IPS-15b (cell line): Measurements from ENCODE around the gene LIMS2.

ENCODE experiments used
- H3K27me3 ChIP-seq: one replicate; pipeline ENCODE4 v1.6.1; 2013; ENCODE audit warnings: low read length; ENCODE audit not compliant: control insufficient read depth, insufficient read depth
- H3K36me3 ChIP-seq: one replicate; pipeline ENCODE4 v1.6.1; 2013; ENCODE audit warnings: low read length; ENCODE audit not compliant: control insufficient read depth, insufficient read depth
- H3K4me1 ChIP-seq: one replicate; pipeline ENCODE4 v1.6.1; 2013; ENCODE audit warnings: mild to moderate bottlenecking, low read length; ENCODE audit not compliant: control insufficient read depth, insufficient read depth
- H3K4me3 ChIP-seq: one replicate; pipeline ENCODE4 v1.5.1; 2013; ENCODE audit warnings: low read depth, low read length
- H3K9ac ChIP-seq: one replicate; pipeline ENCODE4 v1.6.1; 2013; ENCODE audit warnings: low read depth, mild to moderate bottlenecking, low read length
- H3K9me3 ChIP-seq: one replicate; pipeline ENCODE4 v1.6.1; 2013; ENCODE audit warnings: mild to moderate bottlenecking, low read length; ENCODE audit not compliant: control insufficient read depth, insufficient read depth

Gene LIMS2

GRCh38 chr2:127681288-127681804, 6.0 kb upstream of the LIMS2 start:
- Histone ChIP-seq H3K36me3 (no peaks in the 10 kb centered on the region), H3K27me3 (peaks cover 18% of the 10 kb centered on the region), H3K4me1 (no peaks in the 10 kb centered on the region), H3K9ac (no peak overlapping the region), H3K9me3 (no peaks in the 10 kb centered on the region), H3K4me3 (no peak overlapping the region)

GRCh38 chr2:127680706-127681287, 5.5 kb upstream of the LIMS2 start:
- no peaks in the 10 kb centered on the region for H3K4me1 ChIP-seq
- no peaks in the 10 kb centered on the region for H3K36me3 ChIP-seq
- no peak overlapping the region for H3K9ac ChIP-seq
- H3K9me3 ChIP-seq, result no peaks in the 10 kb centered on the region
- peaks cover 23% of the 10 kb centered on the region for H3K27me3 ChIP-seq
- no peak overlapping the region for H3K4me3 ChIP-seq

- H3K4me3 ChIP-seq, result no peak overlapping the region
- peaks cover 26% of the 10 kb centered on the region for H3K27me3 ChIP-seq
These were observed 4.5 kb upstream of the LIMS2 start for GRCh38 chr2:127679680-127680361.

GRCh38 chr2:127678991-127679390, 3.7 kb upstream of the LIMS2 start:
- no peak overlapping the region for H3K9ac ChIP-seq
- no peak overlapping the region for H3K4me3 ChIP-seq
- no peaks in the 10 kb centered on the region for H3K4me1 ChIP-seq
- H3K36me3 ChIP-seq, result no peaks in the 10 kb centered on the region
- H3K9me3 ChIP-seq, result no peaks in the 10 kb centered on the region
- H3K27me3 ChIP-seq, result peaks cover 33% of the 10 kb centered on the region

More at GRCh38 chr2:127679680-127680361, 4.5 kb upstream of the LIMS2 start:
- no peaks in the 10 kb centered on the region for H3K4me1 ChIP-seq
- H3K9ac ChIP-seq, result no peak overlapping the region
- H3K9me3 ChIP-seq, result no peaks in the 10 kb centered on the region
- H3K36me3 ChIP-seq, result no peaks in the 10 kb centered on the region

GRCh38 chr2:127678531-127678930, 3.2 kb upstream of the LIMS2 start:
- Histone ChIP-seq H3K36me3 (no peaks in the 10 kb centered on the region), H3K9me3 (no peaks in the 10 kb centered on the region), H3K4me1 (no peaks in the 10 kb centered on the region), H3K27me3 (peaks cover 37% of the 10 kb centered on the region), H3K4me3 (no peak overlapping the region), H3K9ac (no peak overlapping the region)

- no peaks in the 10 kb centered on the region for H3K36me3 ChIP-seq
- H3K9ac ChIP-seq, result no peak overlapping the region
- H3K9me3 ChIP-seq, result no peaks in the 10 kb centered on the region
- H3K4me1 ChIP-seq, result no peaks in the 10 kb centered on the region
- H3K4me3 ChIP-seq, result no peak overlapping the region
- peaks cover 43% of the 10 kb centered on the region for H3K27me3 ChIP-seq
These were observed 1.6 kb upstream of the LIMS2 start for GRCh38 chr2:127676906-127677305.

- Histone ChIP-seq H3K9me3 (no peaks in the 10 kb centered on the region), H3K36me3 (no peaks in the 10 kb centered on the region), H3K4me1 (no peaks in the 10 kb centered on the region), H3K9ac (no peak overlapping the region), H3K4me3 (peak overlapping the region; percentile 55), H3K27me3 (peaks cover 45% of the 10 kb centered on the region)
These were observed 805 bp downstream of the LIMS2 start for GRCh38 chr2:127674241-127675209.

- Histone ChIP-seq H3K9ac (no peak overlapping the region), H3K4me3 (no peak overlapping the region), H3K36me3 (no peaks in the 10 kb centered on the region)
These were observed 1.9 kb downstream of the LIMS2 start for GRCh38 chr2:127673291-127674069.

GRCh38 chr2:127672341-127673224, 2.7 kb downstream of the LIMS2 start:
- H3K27me3 ChIP-seq, result peaks cover 39% of the 10 kb centered on the region
- H3K9ac ChIP-seq, result no peak overlapping the region
- no peaks in the 10 kb centered on the region for H3K9me3 ChIP-seq
- no peaks in the 10 kb centered on the region for H3K4me1 ChIP-seq
- H3K4me3 ChIP-seq, result no peak overlapping the region
- no peaks in the 10 kb centered on the region for H3K36me3 ChIP-seq

More at GRCh38 chr2:127673291-127674069, 1.9 kb downstream of the LIMS2 start:
- Histone ChIP-seq H3K4me1 (no peaks in the 10 kb centered on the region), H3K9me3 (no peaks in the 10 kb centered on the region), H3K27me3 (peaks cover 43% of the 10 kb centered on the region)

- Histone ChIP-seq H3K27me3 (peaks cover 31% of the 10 kb centered on the region), H3K4me1 (no peaks in the 10 kb centered on the region), H3K9me3 (no peaks in the 10 kb centered on the region), H3K4me3 (no peak overlapping the region), H3K9ac (no peak overlapping the region), H3K36me3 (no peaks in the 10 kb centered on the region)
These were observed 3.6 kb downstream of the LIMS2 start for GRCh38 chr2:127671557-127672302.
